ENCODE results near the gene CCDC86.

DNA sequence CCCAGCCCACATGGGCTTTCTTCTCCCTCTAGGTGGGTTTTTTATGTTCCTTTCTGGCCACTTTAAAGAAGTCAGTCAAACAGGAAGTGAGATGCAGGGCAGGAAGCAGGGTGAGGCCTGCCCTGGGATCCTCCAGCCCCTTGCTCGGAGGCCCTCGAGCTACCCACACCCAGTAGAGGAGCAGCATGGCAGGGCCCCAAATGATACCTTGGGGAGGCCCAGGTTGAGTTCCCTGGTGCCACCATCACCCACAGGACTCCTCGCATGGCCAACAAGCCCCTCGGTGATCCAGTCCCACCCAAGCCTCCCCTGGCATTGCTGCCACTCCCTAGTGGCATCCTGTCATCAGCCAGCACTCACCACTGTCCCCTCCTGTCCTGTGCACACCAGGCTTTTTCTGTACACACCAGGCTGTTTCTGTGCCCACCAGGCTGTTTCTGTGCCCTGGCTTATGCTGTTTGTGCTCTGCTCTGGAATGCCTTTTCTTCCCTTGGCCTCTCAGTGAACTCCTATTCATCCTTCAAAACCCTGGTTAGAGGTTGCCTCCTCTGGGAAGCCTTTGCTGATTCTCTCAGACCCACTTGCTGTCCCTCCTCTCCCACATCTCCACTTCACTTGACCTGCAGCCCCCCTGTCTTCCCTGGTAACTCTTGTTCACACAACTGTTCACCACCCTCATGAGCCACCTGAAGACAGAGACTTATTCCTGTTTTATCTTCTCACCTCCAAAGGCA, 17.0 kb downstream of the CCDC86 start:
- TF ChIP-seq, protein P1, sequence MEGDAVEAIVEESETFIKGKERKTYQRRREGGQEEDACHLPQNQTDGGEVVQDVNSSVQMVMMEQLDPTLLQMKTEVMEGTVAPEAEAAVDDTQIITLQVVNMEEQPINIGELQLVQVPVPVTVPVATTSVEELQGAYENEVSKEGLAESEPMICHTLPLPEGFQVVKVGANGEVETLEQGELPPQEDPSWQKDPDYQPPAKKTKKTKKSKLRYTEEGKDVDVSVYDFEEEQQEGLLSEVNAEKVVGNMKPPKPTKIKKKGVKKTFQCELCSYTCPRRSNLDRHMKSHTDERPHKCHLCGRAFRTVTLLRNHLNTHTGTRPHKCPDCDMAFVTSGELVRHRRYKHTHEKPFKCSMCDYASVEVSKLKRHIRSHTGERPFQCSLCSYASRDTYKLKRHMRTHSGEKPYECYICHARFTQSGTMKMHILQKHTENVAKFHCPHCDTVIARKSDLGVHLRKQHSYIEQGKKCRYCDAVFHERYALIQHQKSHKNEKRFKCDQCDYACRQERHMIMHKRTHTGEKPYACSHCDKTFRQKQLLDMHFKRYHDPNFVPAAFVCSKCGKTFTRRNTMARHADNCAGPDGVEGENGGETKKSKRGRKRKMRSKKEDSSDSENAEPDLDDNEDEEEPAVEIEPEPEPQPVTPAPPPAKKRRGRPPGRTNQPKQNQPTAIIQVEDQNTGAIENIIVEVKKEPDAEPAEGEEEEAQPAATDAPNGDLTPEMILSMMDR (IDR thresholded peaks at IDR 0.05): no peak
- TF ChIP-seq POLR2A (IDR thresholded peaks at IDR 0.05): no peak
